ENCODE data around the gene SHKBP1. TPM values are rescaled to one million over a fixed set of nuclear protein-coding genes. Genes with fewer than 3 reads are reported as not detected.
A peak's percentile ranks its signal among the peaks of the same experiment; 100 is the strongest.

SHKBP1 gene
- total and polyA plus RNA-seq, 2 of the 8 experiments (the other 6 are each of a cell fraction or from before 2014, with no cell fraction given), result 74.6 to 98.8 TPM

DNA sequence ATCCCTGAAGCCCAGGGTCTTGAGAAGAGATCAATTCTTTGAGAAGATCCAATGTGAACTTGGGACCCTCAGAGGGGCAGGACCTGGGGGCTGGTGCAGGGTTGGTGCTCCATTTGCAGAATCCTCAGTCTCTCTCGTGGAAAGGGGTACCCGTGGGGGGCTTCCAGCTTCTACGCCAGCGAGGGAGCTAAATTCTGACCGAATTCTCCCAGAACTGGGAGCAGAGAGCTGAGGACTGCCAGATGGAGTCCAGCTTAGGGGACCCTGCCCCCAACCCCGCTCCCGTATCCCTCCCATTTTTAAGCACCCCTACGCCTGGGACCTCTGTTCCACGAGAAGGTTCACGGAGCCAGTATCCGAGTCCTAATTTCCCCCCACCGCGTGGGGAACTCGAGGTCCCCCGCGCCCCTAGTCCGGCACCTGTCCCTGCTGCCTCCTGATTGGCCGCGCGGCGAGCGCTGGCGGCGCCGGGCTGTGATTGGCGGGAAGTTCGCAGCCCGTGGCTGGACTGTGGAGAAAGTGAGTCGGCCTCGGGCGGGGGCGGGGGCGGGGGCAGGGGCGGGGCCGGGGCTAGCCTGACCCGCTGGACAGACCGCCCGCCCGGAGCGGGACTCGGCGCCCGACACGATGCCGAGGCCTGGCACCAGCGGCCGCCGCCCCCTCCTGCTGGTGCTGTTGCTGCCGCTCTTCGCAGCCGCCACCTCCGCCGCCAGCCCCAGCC is 20.1 kb downstream of the SHKBP1 start (continued):
- TF ChIP-seq, protein P1, sequence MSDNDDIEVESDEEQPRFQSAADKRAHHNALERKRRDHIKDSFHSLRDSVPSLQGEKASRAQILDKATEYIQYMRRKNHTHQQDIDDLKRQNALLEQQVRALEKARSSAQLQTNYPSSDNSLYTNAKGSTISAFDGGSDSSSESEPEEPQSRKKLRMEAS (IDR thresholded peaks at IDR 0.05), result peak; percentile 97
- TF ChIP-seq TEAD4 (IDR thresholded peaks at IDR 0.05; ENCODE audit: low read depth, low read length), result no peak
- TF ChIP-seq, protein P2, sequence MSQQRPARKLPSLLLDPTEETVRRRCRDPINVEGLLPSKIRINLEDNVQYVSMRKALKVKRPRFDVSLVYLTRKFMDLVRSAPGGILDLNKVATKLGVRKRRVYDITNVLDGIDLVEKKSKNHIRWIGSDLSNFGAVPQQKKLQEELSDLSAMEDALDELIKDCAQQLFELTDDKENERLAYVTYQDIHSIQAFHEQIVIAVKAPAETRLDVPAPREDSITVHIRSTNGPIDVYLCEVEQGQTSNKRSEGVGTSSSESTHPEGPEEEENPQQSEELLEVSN (IDR thresholded peaks at IDR 0.05), result peak; percentile 97
- peak; percentile 2 for TF ChIP-seq KDM4A (IDR thresholded peaks at IDR 0.05; ENCODE audit: low read depth, low read length, severe bottlenecking)
- no peak for TF ChIP-seq FOSL1 (IDR thresholded peaks at IDR 0.05; ENCODE audit: insufficient read depth, low read depth, low read length)
- no peak for TF ChIP-seq GTF2F1 (IDR thresholded peaks at IDR 0.05; ENCODE audit: borderline replicate concordance, low read depth, low read length)
- TF ChIP-seq, protein P3, sequence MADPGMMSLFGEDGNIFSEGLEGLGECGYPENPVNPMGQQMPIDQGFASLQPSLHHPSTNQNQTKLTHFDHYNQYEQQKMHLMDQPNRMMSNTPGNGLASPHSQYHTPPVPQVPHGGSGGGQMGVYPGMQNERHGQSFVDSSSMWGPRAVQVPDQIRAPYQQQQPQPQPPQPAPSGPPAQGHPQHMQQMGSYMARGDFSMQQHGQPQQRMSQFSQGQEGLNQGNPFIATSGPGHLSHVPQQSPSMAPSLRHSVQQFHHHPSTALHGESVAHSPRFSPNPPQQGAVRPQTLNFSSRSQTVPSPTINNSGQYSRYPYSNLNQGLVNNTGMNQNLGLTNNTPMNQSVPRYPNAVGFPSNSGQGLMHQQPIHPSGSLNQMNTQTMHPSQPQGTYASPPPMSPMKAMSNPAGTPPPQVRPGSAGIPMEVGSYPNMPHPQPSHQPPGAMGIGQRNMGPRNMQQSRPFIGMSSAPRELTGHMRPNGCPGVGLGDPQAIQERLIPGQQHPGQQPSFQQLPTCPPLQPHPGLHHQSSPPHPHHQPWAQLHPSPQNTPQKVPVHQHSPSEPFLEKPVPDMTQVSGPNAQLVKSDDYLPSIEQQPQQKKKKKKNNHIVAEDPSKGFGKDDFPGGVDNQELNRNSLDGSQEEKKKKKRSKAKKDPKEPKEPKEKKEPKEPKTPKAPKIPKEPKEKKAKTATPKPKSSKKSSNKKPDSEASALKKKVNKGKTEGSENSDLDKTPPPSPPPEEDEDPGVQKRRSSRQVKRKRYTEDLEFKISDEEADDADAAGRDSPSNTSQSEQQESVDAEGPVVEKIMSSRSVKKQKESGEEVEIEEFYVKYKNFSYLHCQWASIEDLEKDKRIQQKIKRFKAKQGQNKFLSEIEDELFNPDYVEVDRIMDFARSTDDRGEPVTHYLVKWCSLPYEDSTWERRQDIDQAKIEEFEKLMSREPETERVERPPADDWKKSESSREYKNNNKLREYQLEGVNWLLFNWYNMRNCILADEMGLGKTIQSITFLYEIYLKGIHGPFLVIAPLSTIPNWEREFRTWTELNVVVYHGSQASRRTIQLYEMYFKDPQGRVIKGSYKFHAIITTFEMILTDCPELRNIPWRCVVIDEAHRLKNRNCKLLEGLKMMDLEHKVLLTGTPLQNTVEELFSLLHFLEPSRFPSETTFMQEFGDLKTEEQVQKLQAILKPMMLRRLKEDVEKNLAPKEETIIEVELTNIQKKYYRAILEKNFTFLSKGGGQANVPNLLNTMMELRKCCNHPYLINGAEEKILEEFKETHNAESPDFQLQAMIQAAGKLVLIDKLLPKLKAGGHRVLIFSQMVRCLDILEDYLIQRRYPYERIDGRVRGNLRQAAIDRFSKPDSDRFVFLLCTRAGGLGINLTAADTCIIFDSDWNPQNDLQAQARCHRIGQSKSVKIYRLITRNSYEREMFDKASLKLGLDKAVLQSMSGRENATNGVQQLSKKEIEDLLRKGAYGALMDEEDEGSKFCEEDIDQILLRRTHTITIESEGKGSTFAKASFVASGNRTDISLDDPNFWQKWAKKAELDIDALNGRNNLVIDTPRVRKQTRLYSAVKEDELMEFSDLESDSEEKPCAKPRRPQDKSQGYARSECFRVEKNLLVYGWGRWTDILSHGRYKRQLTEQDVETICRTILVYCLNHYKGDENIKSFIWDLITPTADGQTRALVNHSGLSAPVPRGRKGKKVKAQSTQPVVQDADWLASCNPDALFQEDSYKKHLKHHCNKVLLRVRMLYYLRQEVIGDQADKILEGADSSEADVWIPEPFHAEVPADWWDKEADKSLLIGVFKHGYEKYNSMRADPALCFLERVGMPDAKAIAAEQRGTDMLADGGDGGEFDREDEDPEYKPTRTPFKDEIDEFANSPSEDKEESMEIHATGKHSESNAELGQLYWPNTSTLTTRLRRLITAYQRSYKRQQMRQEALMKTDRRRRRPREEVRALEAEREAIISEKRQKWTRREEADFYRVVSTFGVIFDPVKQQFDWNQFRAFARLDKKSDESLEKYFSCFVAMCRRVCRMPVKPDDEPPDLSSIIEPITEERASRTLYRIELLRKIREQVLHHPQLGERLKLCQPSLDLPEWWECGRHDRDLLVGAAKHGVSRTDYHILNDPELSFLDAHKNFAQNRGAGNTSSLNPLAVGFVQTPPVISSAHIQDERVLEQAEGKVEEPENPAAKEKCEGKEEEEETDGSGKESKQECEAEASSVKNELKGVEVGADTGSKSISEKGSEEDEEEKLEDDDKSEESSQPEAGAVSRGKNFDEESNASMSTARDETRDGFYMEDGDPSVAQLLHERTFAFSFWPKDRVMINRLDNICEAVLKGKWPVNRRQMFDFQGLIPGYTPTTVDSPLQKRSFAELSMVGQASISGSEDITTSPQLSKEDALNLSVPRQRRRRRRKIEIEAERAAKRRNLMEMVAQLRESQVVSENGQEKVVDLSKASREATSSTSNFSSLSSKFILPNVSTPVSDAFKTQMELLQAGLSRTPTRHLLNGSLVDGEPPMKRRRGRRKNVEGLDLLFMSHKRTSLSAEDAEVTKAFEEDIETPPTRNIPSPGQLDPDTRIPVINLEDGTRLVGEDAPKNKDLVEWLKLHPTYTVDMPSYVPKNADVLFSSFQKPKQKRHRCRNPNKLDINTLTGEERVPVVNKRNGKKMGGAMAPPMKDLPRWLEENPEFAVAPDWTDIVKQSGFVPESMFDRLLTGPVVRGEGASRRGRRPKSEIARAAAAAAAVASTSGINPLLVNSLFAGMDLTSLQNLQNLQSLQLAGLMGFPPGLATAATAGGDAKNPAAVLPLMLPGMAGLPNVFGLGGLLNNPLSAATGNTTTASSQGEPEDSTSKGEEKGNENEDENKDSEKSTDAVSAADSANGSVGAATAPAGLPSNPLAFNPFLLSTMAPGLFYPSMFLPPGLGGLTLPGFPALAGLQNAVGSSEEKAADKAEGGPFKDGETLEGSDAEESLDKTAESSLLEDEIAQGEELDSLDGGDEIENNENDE (IDR thresholded peaks at IDR 0.05; ENCODE audit: insufficient replicate concordance, low read length), result no peak
- TF ChIP-seq SP1 (IDR thresholded peaks at IDR 0.05; ENCODE audit: low read depth, low read length), result 0 out of 2 replicates have a peak, but pooled peaks have one; percentile 12
- TF ChIP-seq ZNF274 (IDR thresholded peaks at IDR 0.05; ENCODE audit: borderline replicate concordance, extremely low read depth, low read length), result no peak
